Dermis blood vessel endothelial cell (primary cell): ENCODE results near the gene TCP11L2. TPM values are rescaled to one million over a fixed set of nuclear protein-coding genes. Genes with fewer than 3 reads are reported as not detected.
"Not testable (repeated sequence)": the region's sequence is repeated elsewhere in the genome, so short reads cannot be mapped to it uniquely, and the experiment has no call there.

ENCODE experiments used
- DNase-seq: peaks from one replicate; pipeline ENCODE4 v3.0.0; 2010
- total RNA-seq: library from RNA; depleted of rRNA; stranded (reverse); fragments of >200 nt; gene quantifications from 2 replicates; pipeline ENCODE4 v1.2.3, GENCODE V29; 2014

The TCP11L2 gene
- total RNA-seq, 1 donor from 2014 or later = 64.5 TPM

DNA sequence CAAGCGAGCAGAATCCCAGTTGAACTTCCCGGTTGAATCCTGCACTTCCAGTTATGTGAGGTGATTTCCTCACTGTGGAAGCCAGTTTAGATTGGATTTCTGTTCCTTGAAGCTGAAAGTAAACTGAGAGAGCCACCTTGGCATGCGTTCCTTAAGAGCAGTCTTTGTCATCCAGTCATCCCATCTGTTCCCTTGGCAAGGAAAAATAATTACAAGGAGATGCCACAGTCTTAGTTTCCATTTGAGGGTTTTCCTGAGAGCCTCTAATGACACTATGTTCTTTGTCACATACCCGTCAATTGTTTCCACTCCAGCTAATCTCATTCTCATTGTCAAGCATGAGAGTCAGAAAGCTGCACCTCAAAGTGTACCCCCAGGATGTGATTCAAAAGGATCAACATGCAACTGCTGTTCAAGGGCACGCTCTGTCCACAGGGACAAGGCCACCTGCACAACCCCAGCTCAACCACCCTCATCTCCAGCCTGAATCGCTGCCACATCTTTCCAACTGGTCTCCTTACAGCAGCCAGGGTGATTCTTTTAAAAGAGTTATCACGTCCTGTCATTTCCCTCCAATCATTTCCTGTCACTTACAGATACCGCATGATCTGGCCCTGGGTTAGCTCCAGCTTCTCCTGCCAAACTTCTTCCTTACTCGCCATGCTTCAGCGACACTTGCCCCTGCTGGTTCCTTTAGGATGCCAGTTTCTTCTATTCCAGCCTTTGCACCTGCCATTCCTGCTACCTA, 18.0 kb upstream of the TCP11L2 start:
- peak; percentile 37 for DNase-seq

DNA sequence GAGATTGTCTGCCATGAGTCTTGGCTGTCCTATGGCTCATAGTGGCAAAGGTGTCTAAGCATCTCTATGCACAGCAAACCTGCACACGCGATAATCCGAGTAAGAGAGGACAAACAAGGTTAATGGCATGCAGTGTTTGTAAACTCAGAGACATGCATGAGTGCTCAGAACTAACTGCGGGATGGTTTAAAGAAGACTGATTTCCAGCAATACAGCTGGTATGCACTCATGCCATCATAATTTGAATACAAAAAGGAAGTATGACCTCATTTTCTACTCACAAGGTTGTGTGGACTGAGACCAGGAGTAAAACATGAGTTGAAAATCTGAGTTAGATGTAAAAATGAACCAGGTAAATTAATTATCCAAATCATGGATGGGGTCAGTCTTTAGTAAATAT, 16.6 kb upstream of the TCP11L2 start:
- DNase-seq = no peak

DNA sequence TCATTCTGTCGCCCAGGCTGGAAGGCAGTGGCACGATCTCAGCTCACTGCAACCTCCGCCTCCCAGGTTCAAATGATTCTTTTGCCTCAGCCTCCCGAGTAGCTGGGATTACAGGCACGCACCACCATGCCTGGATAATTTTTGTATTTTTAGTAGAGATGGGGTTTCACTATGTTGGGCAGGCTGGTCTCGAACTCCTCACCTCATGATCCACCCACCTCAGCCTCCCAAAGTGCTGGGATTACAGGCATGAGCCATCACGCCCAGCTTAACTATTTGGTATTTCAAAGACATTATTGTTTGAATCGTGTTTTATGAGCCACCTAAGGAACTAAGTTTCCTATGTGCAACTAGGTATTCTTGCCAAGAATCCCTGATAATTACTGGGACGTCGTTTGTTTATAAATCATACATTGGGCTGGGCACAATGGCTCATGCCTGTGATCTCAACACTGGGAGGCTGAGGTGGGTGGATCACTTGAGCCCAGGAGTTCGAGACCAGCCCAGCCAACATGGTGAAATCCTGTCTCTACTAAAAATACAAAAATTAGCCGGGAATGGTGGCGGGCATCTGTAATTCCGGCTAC, 15.9 kb upstream of the TCP11L2 start:
- DNase-seq = not testable (repeated sequence)

DNA sequence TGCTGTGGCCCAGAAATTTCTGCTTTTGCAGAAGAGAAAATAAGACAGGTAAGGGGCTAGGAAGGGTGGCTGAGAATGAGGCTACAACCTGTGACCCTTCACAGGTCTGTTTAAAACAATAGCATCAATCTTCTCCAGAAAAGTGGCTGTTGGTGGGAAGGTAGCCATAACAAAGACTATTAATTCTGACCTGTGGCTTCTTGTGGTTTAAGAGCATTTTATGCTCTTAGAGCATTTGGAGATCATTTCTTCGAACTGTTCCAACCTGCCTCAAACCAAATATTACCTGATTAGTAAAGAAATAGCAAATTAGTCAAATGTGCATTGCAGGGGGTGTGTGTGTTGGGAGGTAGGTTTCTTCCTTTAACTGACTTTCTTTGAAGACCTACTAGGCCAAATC, 15.2 kb upstream of the TCP11L2 start:
- DNase-seq = no peak

DNA sequence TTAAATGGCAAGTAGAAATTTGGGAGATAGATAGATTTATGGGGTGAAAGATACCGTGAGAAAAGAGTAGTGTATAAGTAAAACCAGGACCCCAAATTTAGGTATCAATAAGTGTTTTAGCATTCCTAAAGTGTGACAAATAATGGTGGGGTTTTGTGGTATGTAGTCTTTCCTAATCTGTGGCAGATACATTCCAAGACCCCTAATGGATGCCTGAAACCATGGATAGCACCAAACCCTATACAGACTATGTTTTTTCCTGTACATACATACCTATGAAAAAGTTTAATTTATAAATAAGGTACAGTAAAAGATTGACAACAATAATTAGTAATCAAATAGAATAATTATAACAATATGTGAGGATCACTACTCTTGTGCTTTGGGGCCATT, 14.4 kb upstream of the TCP11L2 start:
- DNase-seq = no peak

DNA sequence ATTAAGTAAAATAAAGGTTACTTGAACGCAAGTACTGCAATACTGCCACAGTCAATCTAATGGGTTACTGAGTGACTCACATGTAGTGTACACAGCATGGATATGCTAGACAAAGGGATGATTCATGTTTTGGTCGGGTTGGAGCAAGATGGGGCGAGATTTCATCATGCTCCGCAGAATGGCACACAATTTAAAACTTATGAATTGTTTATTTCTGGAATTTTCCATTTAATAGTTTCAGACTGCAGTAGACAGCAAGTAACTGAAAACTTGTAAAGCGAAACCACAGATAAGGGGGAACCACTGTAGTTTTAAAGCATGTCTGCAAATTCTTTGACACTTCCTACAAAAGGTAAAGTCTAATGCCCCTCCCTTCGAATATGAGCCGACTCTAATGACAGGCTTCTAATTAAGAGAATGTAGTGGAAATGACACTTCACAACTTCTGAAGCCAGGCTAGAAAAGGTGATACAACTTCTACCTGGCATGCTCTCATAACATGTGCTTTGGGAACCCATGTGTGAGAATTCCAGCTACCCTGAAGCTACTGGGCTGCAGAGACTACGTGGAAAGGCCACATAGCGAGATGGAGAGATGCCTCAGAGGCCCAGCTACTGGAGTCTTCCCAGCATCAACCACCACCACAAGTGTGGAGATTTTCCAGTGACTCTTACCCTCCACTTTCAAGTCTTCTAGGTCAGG, 13.9 kb upstream of the TCP11L2 start:
- peak; percentile 79 for DNase-seq

DNA sequence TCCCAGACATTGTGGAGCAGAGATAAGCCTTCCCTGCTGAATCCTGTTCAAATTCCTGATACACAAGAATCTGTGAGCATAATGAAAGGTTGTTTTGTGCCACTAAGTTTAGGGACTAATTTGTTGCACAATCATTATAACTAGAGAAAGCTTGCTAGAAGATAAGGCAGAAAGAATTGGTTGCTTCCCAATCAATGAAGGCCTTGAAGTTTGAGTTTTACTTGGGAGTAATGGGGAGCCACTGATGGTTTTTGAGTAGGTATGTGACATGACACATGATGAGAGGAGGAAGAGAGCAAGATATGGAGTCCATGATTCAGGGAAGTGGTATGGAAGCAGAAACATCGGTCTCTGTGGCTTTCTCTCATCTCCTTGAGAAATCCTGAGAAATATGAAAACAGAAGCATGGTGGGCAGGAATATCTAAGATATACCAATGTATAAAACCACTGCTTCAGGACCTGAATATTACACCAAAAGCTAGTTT, 13.3 kb upstream of the TCP11L2 start:
- no peak for DNase-seq

DNA sequence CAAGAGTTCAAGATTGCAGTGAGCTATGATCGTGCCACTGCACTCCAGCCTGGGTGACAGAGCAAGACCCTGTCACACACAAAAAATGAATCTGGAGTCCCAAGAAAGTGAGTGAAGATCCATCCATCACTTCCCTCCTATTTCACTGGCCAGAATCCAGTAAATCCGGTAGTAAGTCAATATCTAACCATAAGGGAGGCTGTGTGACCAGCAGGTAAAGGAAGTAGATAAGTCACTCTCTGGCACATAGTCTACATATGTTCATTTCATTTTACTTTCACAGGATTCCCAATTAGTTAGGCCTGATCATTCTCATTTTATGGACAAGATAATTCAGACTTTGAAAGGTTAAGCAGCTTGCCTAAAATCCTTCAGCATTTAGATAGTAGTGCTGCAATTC, 11.9 kb upstream of the TCP11L2 start:
- no peak for DNase-seq

DNA sequence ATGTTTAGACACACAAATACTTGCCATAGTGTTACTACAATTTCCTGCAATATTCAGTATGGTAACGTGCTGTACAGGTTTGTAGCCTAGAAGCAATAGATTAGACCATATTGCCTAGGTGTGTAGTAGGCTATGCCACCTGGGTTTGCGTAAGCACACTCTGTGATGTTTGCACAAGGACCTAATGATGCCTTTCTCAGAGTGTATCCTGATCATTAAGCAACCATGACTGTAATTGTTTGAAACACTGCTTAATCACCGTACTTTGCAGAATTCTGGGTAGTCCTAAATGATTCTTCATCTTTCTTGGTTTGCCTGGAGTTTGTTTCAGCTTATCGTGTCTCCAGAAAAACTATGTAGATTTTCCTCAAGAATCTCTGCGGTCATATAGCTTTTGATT, 11.2 kb upstream of the TCP11L2 start:
- DNase-seq = no peak

DNA sequence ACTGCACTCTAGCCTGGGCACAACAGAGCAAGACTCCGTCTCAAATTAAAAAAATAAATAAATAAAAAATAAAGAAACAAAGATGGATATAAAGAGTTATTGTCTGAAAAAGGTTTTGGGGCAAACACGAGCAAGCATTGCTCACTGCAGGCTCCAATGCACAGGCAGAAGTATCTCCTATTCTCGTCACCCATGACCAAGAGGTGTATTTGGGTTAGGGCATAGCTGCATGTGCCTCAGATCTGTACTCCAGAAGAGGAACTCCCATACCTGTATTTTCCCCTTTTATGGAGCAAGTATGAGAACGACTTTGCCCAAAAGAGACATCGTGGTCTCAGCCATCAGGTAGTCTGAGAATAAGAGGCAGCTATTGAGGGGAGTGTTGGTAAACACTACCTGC, 10.2 kb upstream of the TCP11L2 start:
- DNase-seq = no peak

DNA sequence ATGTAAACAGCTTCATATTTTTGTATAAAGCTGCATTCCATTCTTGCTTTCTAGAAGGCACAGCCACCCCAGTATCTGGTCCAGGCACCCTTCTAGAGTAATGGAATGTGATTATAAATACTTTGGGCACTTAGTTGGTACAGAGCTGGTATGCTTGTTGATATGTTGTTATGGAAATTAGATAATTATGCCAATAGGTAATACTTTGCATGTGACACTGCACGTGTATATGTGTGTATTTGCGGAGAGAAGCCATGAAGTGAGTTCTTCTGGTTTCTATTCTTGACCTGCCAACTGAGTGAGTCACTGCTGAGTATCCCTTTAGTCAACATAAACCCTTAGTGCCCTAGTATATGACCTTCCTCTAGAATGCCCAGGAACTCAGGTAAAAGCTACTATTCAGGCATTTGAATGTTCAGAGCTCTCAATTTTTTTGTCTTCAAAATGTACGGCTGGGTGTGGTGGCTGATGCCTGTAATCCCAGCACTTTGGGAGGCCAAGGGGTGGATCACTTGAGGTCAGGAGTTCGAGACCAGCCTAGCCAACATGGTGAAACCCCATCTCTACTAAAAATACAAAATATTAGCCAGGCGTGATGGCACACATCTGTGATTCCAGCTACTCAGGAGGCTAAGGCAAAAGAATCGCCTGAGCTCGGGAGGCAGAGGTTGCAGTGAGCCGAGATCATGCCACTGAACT, 6.2 kb upstream of the TCP11L2 start:
- peak; percentile 24 for DNase-seq

DNA sequence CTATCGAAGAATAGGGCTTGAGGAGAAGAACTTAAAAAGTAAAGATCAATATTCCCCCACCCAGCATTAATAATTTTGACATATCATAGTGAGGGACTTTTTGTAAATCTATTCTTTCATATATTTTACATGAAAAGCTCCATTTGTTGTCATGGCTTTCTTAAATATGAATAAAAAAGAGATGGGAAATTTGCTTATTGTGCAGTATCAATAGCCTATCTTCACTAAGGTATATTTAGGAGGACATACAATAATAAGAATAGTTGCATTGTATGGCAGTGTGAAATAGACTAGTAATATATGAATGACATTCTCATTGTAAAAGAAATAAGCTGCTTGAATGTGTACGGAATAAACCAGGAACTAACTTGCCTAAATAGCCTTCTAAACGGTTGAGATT, 5.5 kb upstream of the TCP11L2 start:
- DNase-seq = no peak

DNA sequence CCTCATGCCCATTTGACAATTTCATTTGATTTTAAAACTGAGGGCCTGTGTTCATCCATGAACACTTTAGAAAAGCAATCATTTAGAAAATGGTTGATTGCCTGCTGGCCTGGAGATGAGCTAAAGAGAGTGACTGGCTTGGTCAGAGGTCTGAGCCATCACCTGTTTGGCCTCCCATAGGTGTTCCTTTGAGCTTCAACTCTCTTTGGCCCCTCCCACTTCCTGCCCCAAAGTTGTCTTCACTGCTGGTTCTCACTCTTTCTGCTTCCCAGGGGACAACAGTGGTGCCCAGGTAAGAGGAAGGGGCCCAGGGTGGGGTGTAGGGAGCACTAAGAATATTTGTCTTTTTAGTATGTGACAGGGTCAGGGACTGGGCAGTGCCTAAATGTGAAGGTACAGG, 4.9 kb upstream of the TCP11L2 start:
- no peak for DNase-seq

DNA sequence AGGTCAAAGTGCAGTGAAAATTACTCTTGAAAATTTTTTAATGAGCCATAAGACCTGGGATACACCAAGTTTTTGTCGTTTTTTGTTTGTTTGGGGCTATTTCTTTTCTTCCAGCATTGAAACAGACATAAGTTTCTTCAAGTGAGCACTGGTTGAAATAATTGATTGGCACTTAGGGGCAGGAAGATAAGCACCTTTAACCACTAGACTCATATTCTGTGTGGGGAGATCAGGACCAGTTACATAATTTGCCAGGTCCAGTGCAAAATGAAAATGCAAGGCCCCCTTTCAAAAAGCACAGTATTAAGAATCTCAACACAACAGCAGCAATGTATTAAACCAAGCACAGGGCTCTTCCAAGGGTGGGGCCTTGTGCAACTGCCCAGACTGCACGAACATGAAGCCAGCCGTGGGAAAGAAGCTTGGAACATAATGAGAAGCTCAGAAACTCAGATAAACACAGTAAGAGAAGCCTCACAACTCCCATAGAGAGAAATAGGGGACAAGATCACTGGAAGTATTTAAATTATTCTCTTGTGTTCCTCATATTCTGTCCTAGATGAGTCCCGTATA, 3.2 kb upstream of the TCP11L2 start:
- DNase-seq = no peak

DNA sequence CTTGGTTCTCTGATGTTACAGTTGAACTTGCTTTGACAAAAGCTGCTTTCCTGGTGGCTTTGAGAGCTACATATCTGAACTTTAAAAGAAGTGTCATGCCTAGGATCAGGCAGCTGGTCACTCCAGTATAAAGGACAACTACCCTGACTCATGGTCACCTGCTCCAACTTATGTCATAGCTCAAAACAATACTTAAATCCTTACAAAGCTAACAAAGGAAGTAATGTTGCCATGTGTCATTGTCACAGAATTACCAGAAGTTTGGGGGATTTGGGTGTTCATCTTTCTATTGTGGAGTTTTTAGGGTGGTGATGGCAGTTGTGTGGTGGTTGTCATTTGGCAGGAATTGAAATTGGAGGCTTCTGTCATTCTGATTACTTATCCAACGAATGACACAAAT, 1.8 kb upstream of the TCP11L2 start:
- peak; percentile 64 for DNase-seq

DNA sequence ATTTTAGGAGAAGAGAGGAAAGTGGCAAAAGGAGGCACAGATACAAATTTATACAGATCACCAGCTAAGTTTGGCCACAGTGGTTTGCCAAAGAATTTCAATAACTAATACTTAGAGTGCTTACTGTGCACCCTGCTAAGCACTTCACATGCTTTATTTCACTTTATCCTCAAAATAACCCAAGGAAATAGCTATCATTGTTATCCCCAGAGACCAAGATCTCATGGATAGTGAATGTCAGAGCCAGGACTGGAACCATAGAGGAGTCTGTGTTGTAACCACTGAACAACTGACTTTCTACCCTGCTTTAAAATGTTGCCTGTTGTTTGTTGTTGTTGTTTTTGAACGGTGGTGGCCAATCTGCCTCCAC, 1.3 kb upstream of the TCP11L2 start:
- peak; percentile 19 for DNase-seq

DNA sequence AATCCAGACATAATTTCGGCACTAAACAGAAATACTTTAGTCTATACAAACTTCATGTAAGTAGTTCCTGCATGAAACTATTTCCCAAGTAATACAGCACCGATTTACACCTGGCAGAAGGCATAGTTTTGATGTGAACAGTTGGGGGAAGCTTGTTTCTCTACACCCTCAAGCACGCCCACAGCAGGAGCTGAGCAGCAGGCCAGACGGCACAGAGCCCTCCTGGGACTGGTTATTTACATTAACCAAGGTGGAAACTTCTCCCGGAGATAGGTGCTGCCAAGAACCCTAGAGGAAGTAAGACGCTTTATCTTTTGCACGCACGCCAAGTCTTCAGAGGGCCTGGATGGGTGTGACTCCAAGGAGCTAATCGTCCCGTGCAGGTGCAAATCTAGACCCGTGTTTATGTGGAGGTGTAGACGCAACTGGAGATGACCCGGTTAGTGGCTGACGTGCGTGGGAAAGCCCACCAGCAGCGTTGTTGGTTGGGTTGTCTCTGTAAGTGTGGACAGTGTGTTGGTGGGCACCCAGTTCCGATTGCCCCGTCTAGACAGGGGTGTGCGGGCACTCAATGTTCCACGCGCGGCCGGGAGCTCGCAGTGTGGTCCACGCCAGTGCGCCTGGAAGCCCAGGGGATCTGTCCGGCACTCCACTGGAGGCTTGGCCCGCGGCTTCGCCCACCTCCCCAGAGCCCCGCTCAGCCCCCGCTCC, 767 bp upstream of the TCP11L2 start:
- peak; percentile 84 for DNase-seq

DNA sequence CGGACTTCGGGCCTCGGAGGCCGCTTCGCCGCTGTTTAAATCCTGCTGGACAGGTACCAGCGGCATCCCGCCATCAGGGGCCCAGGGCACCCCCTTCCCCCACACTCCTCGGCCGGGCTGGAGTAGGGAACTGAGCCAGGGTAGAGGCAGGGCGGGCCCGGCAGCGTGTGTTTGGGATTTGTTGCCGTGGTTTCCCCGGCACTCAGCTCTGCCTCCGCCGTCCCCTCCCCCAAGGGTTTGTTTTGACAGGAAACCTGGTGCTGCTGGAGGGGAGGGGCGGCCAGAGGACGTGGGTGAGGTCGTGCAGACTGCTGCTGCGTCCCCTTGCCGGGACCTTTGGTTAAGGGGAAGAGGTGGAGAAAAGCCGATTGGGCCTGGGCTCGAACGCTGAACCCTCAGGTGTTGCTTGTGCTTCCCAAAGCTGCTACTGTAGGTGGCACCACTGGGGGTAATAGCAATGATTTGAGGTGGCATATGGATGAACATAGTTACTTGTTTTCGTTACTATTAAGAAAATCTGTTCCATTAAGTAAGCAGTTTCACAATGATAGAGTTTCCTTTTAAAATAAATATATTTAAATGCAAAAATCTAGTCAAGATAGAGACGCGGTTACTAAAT, 778 bp downstream of the TCP11L2 start:
- DNase-seq = peak; percentile 95

DNA sequence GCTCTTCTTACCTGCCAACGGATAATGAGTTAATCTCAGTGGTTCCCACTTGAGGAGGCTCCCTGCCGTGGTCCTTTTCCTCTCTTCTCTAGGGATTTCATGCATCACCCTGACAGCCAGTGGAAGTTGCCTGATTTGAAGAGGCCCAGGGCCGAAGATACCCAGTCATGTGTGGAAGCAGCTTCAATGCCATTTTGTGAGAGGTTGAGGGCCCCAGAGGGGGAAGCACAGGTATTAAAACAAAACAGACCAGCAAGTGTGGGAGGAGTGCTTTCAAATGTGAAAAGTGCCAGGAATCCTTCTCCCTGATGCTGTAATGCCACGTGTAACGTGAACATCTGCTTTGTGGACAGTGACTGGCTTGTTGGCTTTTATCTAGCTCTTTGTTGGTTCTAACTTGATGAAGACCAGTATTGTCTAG, 1.5 kb downstream of the TCP11L2 start:
- DNase-seq = no peak

DNA sequence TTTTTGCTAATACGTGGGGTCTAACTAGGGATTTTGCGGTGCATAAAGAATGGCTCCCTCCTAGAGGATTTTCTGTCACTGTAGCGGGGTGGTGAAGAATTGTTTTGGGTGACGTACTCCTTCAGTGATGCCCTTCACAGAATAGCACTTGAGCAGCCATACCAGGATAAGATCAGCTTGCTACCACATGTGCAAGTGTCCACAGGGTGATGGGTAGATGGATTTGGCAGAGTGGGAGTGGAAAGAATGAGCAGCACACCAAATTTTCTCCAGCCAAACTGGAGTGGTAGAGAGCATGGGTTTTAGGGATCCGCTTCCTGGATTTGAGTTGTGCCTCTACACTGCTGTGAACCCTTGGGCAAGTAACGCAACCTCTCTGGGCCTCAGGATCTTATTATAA, 2.3 kb downstream of the TCP11L2 start:
- no peak for DNase-seq

DNA sequence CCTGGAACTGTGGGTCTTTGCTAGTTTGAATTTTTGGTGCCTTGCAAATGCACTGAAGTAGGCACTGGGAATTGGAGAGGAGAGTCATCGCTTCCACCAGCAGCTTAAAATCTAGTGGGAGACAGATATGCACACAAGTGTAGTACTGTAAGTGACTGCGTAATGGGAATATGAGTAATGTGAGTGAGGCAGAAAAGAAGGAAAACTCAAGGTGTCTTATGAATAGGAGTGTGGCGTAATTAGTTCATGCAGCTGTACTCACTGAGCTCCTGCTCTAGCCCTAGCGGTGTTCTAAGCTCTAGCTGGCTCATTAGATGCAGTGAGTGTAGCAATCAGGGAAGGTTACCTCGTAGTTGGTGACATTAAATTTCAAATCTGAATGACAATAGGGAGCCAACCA, 2.8 kb downstream of the TCP11L2 start:
- DNase-seq = no peak

DNA sequence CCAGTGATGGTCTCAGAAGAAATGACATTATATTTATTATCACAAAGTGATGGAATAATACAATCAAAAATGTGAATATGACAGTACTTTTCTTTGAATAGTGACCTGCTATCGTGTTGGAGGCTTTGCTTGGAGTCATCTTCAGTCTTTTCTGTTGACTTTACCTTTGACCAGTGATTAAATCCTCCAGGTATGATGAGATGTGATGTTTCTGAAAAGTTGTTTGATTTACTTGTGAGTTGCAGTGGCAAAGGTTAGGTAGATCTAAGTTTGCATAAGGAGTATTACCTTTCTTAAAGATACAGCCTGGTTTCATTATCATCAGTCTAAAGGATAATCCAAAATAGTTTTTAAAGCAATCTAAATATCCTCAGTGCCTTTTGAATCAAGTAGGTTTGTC, 4.6 kb downstream of the TCP11L2 start:
- no peak for DNase-seq
